Stimulated activated CD8-positive, alpha-beta memory T cell treated with anti-CD3 and anti-CD28 coated beads, Interleukin-7, amount 100 ng/mL, for 4 hours (primary cell): Measurements from ENCODE around the gene CDO1.
"Not testable (repeated sequence)": the region's sequence is repeated elsewhere in the genome, so short reads cannot be mapped to it uniquely, and the experiment has no call there.

Experiments
- DNase-seq, 2 donors: peaks; one replicate each; pipeline ENCODE4 v3.0.0-alpha.2; 2020; ENCODE audit warnings: low read depth in 2 of 2

The CDO1 gene

DNA sequence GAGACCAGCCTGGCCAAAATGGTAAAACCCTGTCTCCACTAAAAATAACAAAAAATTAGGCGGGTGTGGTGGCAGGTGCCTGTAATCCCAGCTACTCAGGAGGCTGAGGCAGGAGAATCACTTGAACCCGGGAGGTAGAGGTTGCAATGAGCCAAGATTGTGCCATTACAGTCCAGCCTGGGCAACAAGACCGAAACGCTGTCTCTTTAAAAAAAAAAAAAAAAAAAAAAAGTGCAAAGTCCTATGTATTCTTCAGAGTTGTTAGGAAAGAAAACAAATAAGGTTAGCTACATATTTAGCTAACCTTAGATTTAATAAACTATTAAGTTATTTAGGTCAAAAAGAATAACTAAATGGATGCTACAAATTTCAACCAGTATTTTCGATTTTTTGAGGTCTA is 13.5 kb upstream of the CDO1 start:
- DNase-seq, result no peak

DNA sequence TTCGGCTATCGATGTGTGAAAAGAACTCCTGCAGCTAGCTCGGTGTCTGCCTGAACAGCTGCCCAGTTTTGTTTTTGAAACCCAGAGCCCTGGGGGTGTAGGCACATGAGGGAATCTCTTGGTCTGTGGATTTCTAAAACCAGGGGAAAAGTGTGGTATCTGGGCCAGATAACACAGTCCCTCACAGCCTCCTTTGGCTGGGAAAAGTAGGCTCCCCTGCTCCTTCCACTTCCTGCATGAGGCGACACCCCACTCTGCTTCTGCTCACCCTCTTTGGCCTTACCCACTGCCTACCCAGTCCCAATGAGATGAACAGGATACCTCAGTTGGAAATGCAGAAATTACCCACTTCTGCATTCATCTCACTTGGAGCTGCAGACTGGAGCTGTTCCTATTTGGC is 9.5 kb upstream of the CDO1 start:
- DNase-seq, result no peak

DNA sequence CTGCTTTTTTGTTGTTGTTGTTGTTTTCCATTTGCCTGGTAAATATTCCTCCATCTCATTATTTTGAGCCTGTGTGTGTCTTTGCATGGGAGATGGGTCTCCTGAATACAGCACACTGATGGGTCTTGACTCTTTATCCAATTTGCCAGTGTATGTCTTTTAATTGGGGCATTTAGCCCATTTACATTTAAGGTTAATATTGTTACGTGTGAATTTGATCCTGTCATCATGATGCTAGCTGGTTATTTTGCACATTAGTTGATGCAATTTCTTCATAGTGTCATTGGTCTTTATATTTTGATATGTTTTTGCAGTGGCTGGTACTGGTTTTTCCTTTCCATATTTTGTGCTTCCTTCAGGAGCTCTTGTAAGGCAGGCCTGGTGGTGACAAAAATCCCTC is 8.5 kb upstream of the CDO1 start:
- not testable (repeated sequence) for DNase-seq

DNA sequence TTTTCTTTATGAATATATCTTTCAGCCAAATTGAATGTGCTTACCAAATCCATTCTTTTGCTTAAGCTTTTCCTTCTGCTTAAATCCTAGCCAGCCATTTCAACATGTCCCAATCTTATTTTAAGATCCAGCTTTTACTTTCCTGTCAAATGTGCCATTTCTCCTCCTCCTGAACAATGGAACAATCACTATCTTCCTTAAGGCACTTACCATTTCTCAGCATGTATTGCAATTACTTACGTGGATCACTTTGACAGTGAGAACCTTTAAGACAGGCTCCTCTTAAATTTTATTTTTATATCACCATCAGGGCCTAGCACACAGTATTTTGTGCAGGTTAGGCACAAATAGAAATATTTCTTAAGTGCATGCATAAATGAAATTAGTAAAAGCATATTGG is 4.4 kb upstream of the CDO1 start:
- no peak for DNase-seq

DNA sequence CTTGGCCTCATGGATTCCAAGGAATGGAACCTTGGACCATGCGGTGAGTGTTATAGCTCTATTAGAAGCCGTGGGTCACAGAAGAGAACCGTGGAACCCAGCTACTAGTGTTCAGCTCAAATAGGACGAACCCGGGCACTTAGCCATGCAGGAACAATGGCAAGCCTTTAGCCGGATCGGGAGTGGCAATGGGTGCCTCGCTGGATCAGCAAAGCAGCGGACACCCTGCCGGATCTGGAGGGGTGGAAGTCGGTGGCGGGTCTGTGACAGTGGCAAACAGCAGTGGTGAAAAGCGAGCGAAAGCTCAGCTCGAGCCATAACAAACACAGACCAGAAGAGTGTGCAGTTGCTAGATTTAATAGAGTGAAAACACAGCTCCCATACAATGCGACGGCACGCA is 2.4 kb upstream of the CDO1 start:
- DNase-seq, result no peak

DNA sequence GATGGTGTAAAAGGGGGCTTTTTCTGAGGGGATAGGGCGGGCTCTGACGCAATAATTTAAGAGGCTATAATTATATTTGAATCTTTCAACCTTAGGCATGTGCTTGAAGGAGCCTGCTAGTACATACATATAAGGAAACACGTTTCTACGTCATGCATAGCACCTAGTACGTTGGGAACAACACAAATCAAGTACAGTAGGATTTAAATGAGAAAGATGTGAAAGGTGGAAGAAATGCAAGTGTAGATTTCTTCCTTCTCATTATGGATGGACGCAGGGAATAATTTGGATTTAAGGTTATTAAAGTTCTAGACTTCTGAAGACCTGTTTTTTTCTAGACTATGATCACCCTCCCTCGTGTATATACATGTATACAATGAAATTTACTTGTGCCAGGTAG is 927 bp upstream of the CDO1 start:
- DNase-seq, result no peak

DNA sequence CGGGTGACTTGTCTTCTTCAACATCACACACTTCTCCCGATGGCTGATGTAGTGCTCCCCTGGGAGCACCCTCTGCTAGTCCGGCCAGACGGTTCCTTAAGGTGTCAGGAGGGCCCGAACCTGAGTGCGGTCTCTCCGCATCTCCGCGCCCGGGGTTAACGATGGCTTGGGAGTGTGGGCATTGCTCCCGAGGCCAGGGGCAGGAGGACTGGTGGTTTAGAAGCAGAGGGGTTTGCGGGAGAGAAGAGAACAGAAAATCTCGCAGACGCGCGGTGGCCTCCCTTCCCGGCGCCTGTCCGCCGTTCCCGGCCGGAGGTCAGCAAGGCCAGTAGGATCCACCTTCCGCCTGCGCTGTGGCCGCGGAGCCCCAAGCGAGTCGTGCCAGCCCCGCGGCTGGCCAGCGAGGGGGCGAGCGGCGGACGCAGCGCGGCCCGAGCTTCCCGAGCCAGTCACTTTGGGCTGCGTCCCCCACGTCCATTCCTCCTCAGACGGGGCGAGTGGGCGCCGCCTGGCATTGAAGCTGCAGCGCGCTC is 700 bp downstream of the CDO1 start:
- DNase-seq, result no peak

DNA sequence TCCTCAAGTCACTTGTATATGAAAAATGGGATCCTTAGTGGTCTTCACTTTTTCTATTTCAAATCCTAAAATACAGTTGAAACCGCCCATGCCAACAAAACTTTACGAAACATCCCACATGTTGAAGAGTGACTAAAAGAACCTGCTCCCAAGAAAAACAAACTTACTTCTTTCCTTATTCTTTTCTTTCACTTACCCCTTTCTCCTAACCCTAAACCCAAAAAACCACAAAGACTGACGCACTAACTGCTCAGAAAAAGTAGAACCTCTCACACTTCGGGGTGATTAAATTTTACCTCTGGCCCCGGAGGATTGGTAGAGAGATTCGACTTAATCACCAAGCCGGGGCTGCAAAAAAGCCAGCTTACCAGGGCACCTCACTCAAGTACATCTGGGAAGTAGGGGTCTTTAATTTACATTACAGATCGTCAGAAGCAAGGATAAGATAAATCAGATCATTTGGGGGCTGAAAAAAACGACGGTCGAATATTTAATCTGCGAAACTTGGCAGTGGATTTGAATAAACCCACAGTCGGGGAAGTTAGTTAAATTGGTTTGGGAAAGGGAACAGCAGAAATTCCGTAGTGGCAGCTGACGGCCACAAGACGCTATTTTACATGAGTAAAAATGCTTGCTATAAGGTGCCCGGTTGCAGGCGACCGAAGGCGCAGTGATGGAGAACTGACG is 1.3 kb downstream of the CDO1 start:
- no peak for DNase-seq

DNA sequence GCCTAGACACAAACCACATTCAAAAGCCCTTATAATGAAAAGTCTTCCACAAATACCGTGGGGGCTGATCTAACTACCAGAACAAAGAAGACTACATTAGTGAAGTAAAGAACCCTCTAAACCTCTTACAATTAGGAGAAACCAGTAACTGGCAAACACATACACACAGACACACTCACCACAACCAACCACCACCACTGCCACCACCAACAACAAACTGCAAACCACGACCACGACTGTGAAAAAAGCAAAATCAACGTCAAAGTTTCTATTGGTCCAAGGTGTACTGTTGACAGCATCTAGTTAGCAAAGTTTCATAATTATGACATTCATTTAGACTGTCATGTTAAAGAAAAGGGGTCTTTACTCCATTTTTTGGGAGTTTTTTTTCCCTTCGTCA is 2.7 kb downstream of the CDO1 start:
- no peak for DNase-seq

DNA sequence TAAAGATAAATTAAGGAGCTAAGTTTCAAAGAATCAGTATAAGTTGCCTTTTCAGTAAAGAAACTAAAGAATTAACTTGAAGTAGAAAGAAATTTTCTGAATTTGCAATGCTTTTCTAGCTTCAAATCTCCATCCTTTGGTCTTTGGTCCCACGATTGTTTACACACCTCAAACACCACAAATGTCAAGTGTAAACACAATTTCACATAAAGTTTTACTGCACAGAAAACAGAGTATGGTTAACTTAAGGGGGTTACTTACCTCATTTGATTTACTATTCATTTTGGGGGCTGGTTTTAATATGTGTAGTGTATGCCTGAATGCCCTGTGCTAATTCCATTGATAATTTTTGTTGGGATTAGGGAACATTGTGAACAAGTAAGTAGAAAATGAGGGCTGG is 4.1 kb downstream of the CDO1 start:
- DNase-seq, result no peak

DNA sequence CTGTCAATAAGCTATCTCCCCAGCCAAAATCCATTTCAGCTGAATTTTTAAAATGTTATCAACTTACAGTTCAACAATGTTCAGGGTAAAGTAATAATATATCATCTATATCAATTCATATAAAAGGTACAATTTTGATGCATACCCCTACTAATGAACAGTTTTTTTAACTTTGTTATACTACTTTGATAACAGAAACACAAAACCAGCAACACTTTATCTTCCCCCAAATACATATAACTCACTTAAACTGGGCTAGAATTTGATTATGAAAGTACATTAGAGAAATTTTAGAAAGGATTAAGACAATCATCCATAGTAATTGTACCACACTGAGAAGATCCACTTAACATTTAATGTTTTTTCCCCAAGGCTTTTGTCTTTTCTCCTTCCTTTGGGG is 5.1 kb downstream of the CDO1 start:
- DNase-seq, result no peak

DNA sequence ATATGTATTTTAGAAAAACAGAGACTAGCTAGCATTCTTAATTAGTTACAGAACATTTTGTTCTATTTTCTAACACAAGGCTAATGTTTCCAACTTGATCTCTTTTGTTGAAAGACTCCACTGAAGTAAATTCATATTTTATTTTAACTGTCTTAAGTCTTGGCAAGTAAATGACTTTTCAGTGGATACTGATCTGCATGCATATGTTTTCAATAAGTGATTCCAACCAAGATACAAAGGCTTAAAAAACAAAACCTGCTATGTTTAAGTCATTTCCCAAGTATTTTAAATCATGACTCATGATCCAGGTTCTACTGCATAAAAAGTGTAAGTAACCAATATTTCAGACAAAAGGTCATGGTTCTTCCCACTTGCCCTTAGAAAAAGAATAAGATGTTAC is 5.7 kb downstream of the CDO1 start:
- DNase-seq, result no peak

DNA sequence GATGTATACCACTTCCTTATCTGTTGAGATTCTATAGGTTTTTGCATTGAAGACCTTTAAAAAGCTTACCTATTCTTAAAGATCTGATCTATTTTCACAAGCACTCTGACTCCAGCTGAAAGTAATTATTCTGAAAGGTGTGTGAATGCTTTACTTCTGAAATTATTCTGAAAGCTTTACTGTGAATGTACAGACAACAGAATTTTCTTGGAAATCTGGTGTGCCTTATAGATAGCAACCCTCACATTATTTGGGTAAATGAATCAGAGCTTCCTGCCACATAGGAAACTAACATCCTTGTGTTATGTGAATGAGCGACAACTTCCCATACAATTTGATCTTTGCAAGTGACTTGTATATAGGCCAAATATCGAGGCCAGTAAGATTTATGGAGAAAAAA is 6.5 kb downstream of the CDO1 start:
- no peak for DNase-seq

DNA sequence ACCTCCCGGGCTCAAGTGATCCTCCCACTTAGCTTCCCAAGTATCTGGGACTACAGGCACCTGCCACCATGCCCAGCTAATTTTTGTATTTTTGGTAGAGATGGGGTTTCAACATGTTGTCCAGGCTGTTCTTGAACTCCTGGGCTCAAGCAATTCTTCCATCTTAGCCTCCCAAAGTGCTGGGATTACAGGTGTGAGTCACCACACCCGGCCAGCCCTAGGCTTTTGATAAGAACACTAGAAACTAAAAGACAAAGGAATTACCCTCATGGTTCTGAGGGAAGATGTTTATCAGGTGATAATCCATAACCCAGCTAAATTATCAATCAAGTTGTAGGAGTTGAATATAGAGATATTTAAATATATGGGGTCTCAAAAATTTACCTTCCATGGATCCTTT is 8.4 kb downstream of the CDO1 start:
- DNase-seq, result not testable (repeated sequence)

DNA sequence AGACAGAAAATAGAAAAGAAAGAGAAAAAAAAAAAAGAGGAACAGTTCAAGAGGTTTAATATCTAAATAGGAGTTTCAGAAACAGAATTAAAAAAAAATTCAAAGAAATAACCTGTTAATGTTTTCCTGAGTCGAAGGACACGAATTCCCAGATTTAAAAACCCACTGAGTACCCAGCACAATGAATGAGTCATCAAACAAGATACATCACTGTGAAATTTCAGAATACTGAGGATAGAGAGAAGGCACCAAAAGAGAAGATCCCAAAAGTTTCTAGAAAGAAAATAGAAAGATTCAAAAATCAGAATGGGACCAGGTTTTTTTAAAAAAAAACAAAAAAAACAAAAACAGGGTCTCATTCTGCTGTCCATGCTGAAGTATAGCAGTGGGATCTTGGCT is 8.8 kb downstream of the CDO1 start:
- no peak for DNase-seq

DNA sequence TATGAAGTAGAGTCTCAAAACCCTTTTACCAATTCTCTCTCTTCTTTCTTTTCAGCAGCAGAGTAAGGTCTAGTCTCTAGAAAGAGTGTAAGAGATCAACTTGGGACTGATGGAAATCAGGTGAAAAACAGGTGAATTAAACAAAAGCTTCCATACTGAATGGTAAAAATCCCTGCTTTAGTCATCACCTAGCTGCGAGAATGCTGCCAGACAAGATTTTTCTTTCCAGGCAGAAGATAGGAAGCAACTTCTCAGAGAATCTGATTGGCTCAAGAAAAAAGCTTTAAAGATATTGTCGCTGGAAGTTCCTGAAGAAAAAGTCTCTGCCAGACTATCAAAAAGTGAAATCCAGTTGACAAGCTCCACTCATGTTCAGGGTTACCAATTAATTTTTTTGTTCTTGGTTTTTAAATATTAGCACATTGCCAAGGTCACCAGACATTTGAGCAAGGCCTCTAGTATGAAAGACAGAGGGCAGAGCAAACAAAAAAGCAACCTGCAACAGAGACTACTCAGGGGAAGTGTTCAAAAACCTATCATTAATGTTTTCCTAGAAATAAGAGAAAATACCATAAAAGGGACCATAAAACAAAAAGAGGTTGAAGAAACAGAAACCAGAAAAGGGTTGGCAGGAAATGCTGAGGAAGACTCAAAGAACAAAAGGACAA is 9.3 kb downstream of the CDO1 start:
- DNase-seq, result no peak

DNA sequence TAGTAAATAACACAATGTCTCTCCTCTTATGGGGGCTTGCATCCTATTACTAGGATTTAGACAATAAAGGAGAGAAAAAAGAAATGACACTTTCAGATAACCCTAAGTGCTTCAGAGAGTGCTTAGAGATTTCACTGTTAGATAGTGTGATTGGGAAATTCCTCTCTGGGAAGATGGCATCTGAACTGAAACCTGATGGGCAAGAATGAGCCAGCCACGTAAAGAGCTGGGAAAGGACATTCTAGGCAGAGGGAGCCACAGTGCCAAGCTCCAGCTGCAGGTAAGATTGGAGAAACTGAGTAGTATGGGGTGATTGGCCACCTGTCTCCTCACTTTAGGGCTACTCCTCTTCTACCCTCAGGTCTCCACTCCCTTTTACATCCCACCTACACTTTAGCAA is 14.5 kb downstream of the CDO1 start:
- DNase-seq, result no peak

DNA sequence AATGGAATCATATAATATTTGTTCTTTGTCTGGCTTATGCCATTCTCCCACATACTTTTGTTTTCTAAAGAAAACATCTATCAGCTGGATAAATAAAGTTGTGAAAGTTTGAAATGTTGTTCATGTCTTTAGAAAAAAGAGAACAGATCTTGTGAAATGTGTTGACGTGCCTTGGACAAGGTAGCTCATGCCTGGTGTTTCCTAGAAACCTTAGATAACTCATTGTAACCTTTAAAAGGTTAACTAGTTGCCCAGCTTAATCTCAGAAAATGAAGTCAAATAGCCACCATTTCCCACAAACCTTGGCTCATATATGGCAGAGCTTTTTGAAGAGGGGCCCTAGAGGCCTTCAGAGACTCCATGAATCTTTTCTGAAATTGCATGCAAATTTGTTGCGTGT is 15.3 kb downstream of the CDO1 start:
- no peak for DNase-seq

DNA sequence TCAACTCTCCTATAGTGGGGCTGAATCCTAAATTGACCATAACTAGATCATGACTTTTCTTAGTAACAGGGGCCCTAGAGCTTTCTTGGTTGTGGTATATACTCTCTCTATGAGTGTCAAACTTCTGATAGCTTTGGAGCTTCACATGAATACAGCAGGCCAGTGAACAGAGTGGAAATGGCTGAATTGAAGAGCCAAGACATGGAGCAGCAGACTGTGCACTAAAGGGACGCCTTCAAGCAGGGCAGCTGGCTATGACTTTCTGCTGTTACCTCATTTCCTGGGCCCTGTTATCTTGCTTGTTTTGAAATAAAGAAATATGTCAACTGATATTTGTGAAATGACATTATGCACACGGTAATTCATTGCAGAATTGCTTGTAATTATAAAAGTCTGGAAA is 16.4 kb downstream of the CDO1 start:
- no peak for DNase-seq

DNA sequence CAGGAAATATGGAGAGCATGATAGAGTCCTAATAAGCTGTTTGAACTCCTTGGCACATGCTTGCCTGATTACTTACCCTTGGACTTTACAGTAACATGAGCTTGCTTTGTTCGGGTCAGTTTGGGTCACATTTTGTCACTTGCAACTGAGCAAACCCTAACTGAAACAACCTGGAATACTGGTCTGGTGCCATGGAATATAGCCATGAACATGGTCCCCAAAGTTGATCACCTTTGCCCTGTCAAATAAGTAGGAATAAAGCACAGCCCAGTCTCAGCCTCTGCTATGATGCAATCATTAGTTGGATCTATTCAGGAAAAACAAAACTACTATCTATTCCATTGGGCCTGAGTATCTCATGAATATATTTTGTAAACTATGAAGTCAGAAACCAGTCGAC is 18.2 kb downstream of the CDO1 start:
- no peak for DNase-seq

DNA sequence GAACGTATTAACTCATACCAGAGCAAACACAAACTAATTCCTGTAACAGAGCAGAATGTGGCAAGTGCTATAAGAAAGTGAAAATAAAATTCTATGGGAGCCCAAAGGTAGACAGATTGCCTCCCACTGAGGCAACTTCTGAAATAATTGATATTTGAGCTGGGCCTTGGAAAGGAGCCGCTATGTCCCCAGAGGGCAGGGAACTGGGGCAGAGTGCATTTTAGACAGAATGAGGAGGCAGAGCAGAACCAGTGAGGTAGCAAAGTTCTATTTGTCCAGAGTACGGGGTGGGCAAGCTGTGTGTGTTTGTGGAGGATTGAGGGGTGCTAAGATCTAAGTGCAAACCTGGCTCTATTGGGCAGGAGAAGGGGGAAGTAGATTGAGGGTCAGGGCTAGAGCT is 19.8 kb downstream of the CDO1 start:
- no peak for DNase-seq

DNA sequence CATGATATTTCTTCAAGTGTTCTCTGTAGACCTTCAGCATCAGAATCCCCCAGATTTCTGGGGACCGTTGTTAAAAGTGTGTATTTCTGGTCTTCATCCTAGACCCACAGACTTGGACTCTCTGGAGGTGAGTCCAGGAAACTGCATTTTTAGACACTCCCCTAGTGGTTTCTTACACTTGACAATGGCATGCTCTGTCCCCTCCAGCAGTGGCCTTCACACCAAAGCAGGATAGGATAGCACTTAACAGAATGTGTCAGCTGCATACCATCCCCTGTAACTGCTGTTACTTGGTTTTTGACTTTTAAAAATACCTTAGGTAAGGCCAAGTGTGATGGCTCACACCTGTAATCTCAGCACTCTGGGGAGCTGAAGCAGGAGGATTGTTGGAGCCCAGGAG is 20.8 kb downstream of the CDO1 start:
- DNase-seq, result no peak

DNA sequence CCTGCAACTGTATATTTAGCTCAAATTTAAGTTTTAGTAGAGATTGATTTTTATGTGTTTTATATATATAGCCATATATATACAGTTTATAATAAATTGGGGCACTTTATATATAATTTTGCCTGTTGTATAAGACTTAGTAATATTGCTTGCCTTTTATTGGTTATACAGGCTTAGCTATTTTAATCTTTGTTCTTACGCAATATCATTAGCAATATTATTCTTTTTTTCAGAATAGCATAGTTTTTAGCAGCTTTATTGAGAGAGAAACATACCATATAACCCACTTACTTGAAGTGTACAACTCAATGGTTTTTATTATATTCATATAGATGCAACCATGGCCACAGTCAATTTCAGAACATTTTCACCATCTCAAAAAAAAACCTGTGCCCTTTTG is 28.0 kb downstream of the CDO1 start:
- DNase-seq, result no peak

DNA sequence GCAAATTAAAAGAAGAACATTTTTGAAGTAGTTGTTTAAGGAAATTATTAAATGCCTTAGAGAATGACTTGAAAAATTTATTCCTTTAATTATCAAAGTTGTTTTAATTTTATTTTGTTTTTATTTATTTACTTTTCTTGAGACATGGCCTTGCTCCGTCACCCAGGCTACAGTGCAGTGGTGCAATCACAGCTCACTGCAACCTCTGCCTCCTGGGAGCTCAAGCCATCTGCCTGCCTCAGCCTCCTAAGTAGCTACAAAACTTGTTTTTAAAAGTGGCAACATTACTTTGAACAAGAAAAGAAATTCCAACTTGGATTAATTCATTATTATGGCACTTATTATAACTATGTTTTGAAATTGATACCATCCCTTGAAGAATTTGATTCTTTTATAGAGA is 29.0 kb downstream of the CDO1 start:
- no peak for DNase-seq
